HCT116 (cell line): ENCODE data around the gene PDCD5. TPM values are rescaled to one million over a fixed set of nuclear protein-coding genes. Genes with fewer than 3 reads are reported as not detected.

Source experiments
- ATAC-seq: fragments of 200-7000 bp; cut with Tn5 transposase; 2 replicates; pipeline ENCODE4 v1.9.1; 2020; ENCODE audit warnings: mild to moderate bottlenecking, moderate library complexity
- BruUV-seq: library from RNA; stranded (reverse); fragments of 400-500 nt; replicated peaks from 2 replicates; lab custom pipeline; 2021; lab: Mats Ljungman, UMichigan
- CTCF ChIA-PET: fragments of 300-600 bp; sonication (Branson Sonifier 250); formaldehyde crosslinking; loops from one replicate; lab custom pipeline; 2021; ENCODE audit warnings: antibody characterized with exemption; lab: Charles Lee
- POLR2A ChIA-PET: fragments of 300-600, 350-600 bp; sonication (Branson Sonifier 250); formaldehyde crosslinking; loops from one replicate; lab custom pipeline; 2021; ENCODE audit warnings: antibody characterized with exemption; lab: Charles Lee
- RAD21 ChIA-PET, 2 experiments: fragments of 300-600 bp; sonication (Branson Sonifier 250); formaldehyde crosslinking; loops; one replicate each; lab custom pipeline; 2023; ENCODE audit warnings: low total read pairs in 2 of 2; ENCODE audit not compliant: uncharacterized antibody in 2 of 2, unreplicated experiment in 2 of 2, low non-redundant PET in 1 of 2; lab: Charles Lee
- DNase-seq: peaks from one replicate; pipeline ENCODE4 v3.0.0-alpha.2; 2010; ENCODE audit warnings: low read depth, low spot score
- H2AFZ ChIP-seq: fragments of 200-600 bp; shearing (Covaris generic), sonication (generic); 2 replicates; pipeline ENCODE4 v1.6.1; 2017; ENCODE audit warnings: low read depth, mixed run types, mixed read lengths, antibody characterized with exemption, low read length; ENCODE audit not compliant: poor library complexity, severe bottlenecking
- H3K27ac ChIP-seq: 2 replicates; pipeline ENCODE4 v1.5.1; 2012; ENCODE audit warnings: low read depth, low read length
- H3K27me3 ChIP-seq: fragments of 200-600 bp; sonication (generic); 2 replicates; pipeline ENCODE4 v1.6.1; 2016; ENCODE audit warnings: mixed run types, low read length, mixed read lengths; ENCODE audit not compliant: insufficient read depth
- H3K36me3 ChIP-seq, 2 experiments: fragments of 200-500 bp in 1 of 2; fragments of 200-600 bp in 1 of 2; sonication (Bioruptor generic) in 1 of 2; sonication (generic) in 1 of 2; 2 replicates each; pipeline versions ENCODE4 v1.5.1 to v1.6.1; 2014 to 2016; ENCODE audit warnings: low read length in 2 of 2, inconsistent platforms in 1 of 2, mixed read lengths in 1 of 2, mixed run types in 1 of 2; ENCODE audit not compliant: insufficient read depth in 2 of 2, control insufficient read depth in 1 of 2
- H3K4me1 ChIP-seq, 2 experiments: fragments of 200-600 bp in 1 of 2; sonication (generic) in 1 of 2; 2 replicates each; pipeline versions ENCODE4 v1.5.1 to v1.6.1; 2012 to 2017; ENCODE audit warnings: low read length in 2 of 2, inconsistent platforms in 1 of 2, mild to moderate bottlenecking in 1 of 2, mixed read lengths in 1 of 2, mixed run types in 1 of 2, moderate library complexity in 1 of 2; ENCODE audit not compliant: insufficient read depth in 2 of 2, control insufficient read depth in 1 of 2
- H3K4me2 ChIP-seq: fragments of 200-600 bp; sonication (generic); 2 replicates; pipeline ENCODE4 v1.6.1; 2017; ENCODE audit warnings: mixed run types, low read length, mixed read lengths
- H3K4me3 ChIP-seq, 2 experiments: fragments of 200-600 bp in 1 of 2; sonication (generic) in 1 of 2; replicated peaks in 1 of 2; 2 replicates each; pipeline ENCODE4 v1.5.1; 2011 to 2016; ENCODE audit warnings: low read length in 2 of 2, control low read depth in 1 of 2, low read depth in 1 of 2, mild to moderate bottlenecking in 1 of 2, mixed read lengths in 1 of 2, mixed run types in 1 of 2
- H3K79me2 ChIP-seq: fragments of 200-600 bp; sonication (generic); 2 replicates; pipeline ENCODE4 v1.6.1; 2017; ENCODE audit warnings: mild to moderate bottlenecking, mixed run types, low read length, moderate library complexity, mixed read lengths; ENCODE audit not compliant: insufficient read depth
- H3K9ac ChIP-seq: fragments of 200-600 bp; sonication (generic); 2 replicates; pipeline ENCODE4 v1.6.1; 2016; ENCODE audit warnings: low read length, mixed read lengths
- H3K9me2 ChIP-seq: fragments of 200-600 bp; sonication (generic), shearing (Covaris generic); 2 replicates; pipeline ENCODE4 v1.6.1; 2017; ENCODE audit warnings: mixed run types, mild to moderate bottlenecking, moderate library complexity; ENCODE audit not compliant: insufficient read depth
- H3K9me3 ChIP-seq, 2 experiments: fragments of 200-500 bp in 1 of 2; fragments of 200-600 bp in 1 of 2; sonication (Bioruptor generic) in 1 of 2; sonication (generic) in 1 of 2; 2 replicates each; pipeline ENCODE4 v1.6.1; 2014 to 2017; ENCODE audit warnings: low read length in 2 of 2, mixed read lengths in 2 of 2, inconsistent platforms in 1 of 2, low read depth in 1 of 2, mild to moderate bottlenecking in 1 of 2, mixed run types in 1 of 2, moderate library complexity in 1 of 2; ENCODE audit not compliant: control insufficient read depth in 1 of 2, insufficient read depth in 1 of 2
- H4K20me1 ChIP-seq: fragments of 200-600 bp; sonication (generic), shearing (Covaris generic); 2 replicates; pipeline ENCODE4 v1.6.1; 2017; ENCODE audit warnings: mixed run types, mild to moderate bottlenecking, moderate library complexity; ENCODE audit not compliant: insufficient read depth
- CTCF ChIP-seq, 3 experiments: fragments of 200-600 bp in 1 of 3; sonication (generic) in 1 of 3; IDR thresholded peaks in 2 of 3; conservative IDR thresholded peaks in 1 of 3; 2 replicates each; pipeline ENCODE4 v1.5.1; 2012 to 2017; ENCODE audit warnings: low read depth in 2 of 3, low read length in 2 of 3, antibody characterized with exemption in 1 of 3, borderline replicate concordance in 1 of 3, control low read depth in 1 of 3, mild to moderate bottlenecking in 1 of 3, mixed read lengths in 1 of 3, mixed run types in 1 of 3, moderate library complexity in 1 of 3; ENCODE audit not compliant: insufficient read depth in 1 of 3
- EGR1 ChIP-seq: IDR thresholded peaks from 2 replicates; pipeline ENCODE4 v1.6.1; 2012; ENCODE audit warnings: low read depth
- EZH2 ChIP-seq: fragments of 200-600 bp; sonication (generic); IDR thresholded peaks from 2 replicates; pipeline ENCODE4 v1.6.1; 2017; ENCODE audit warnings: antibody characterized with exemption, mixed run types
- JUND ChIP-seq: IDR thresholded peaks from 2 replicates; pipeline ENCODE4 v1.6.1; 2012
- POLR2A ChIP-seq: IDR thresholded peaks from 2 replicates; pipeline ENCODE4 v1.7.0; 2011; ENCODE audit warnings: borderline replicate concordance; ENCODE audit not compliant: insufficient read depth, insufficient read length; ENCODE audit errors: extremely low read depth
- RAD21 ChIP-seq: IDR thresholded peaks from 2 replicates; pipeline ENCODE4 v1.6.1; 2012; ENCODE audit warnings: low read depth, mild to moderate bottlenecking
- SIN3A ChIP-seq: IDR thresholded peaks from 2 replicates; pipeline ENCODE4 v1.6.1; 2012; ENCODE audit warnings: low read depth
- SP1 ChIP-seq: IDR thresholded peaks from 2 replicates; pipeline ENCODE4 v1.6.1; 2012; ENCODE audit warnings: low read depth
- SRF ChIP-seq: IDR thresholded peaks from 2 replicates; pipeline ENCODE4 v1.6.1; 2012; ENCODE audit warnings: low read depth
- ZBTB33 ChIP-seq: IDR thresholded peaks from 2 replicates; pipeline ENCODE4 v1.6.1; 2011; ENCODE audit warnings: mild to moderate bottlenecking, low read length, moderate library complexity; ENCODE audit not compliant: insufficient replicate concordance; ENCODE audit errors: extremely low read depth
- ZFX ChIP-seq: fragments of 450-650 bp; IDR thresholded peaks from 2 replicates; pipeline ENCODE4 v1.6.1; 2017
- intact Hi-C: fragments of 100-400 bp; cut with micrococcal nuclease; formaldehyde crosslinking; loops from 2 replicates; pipeline ENCODE4 v1.10.0; 2022
- total RNA-seq: library from RNA; stranded (reverse); gene quantifications from one replicate; pipeline ENCODE4 v1.2.1, GENCODE V29; 2021; ENCODE audit not compliant: unreplicated experiment

PDCD5 gene
- total RNA-seq, 1 experiment from 2014 or later, result 143 TPM

GRCh38 chr19:32627714-32628270 is 46.8 kb downstream of the PDCD5 start:
- Histone ChIP-seq H3K27me3 (no peaks in the 10 kb centered on the region), H3K4me3 (no peak overlapping the region), H3K9me2 (no peaks in the 10 kb centered on the region)
- no peak for ATAC-seq
- TF ChIP-seq SP1 (no peak), SRF (no peak), EGR1 (no peak), SIN3A (no peak), RAD21 (no peak), JUND (no peak), CTCF (IDR thresholded peaks at IDR 0.05 in 2 of 3, conservative IDR thresholded peaks at IDR 0.05 in 1 of 3; ENCODE audit: borderline replicate concordance in 1 of 3, insufficient read depth in 1 of 3, low read depth in 2 of 3, low read length in 2 of 3) (no peak), POLR2A (no peak), ZBTB33 (no peak), ZFX (no peak), EZH2 (no peak)
- TF ChIP-seq, all 23 proteins: peak for 0
- intact Hi-C loops, result no loop called here
- no peaks in the 10 kb centered on the region for H3K4me1 ChIP-seq
- H3K4me2 ChIP-seq, result no peak overlapping the region
- ChIA-PET CTCF (no interaction called here), RAD21 (no interaction called here), POLR2A (no interaction called here)
- H3K36me3 ChIP-seq, result peaks cover 14 to 19% of the 10 kb centered on the region in 2 experiments; a peak in 3 of 4 replicates
- no peaks in the 10 kb centered on the region for H3K79me2 ChIP-seq
- H3K9ac ChIP-seq, result no peak overlapping the region
- DNase-seq, result no peak
- no peaks in the 10 kb centered on the region for H3K9me3 ChIP-seq
- H4K20me1 ChIP-seq, result no peaks in the 10 kb centered on the region
- BruUV-seq, result no TSS peak
- no peak overlapping the region for H3K27ac ChIP-seq
- H2AFZ ChIP-seq, result no peak overlapping the region
